Loucy (cell line): ENCODE measurements around the gene PACSIN1.

Source experiments
- CTCF ChIP-seq: fragments of 200-600 bp; sonication (generic); conservative IDR thresholded peaks from 2 replicates; pipeline ENCODE4 v1.5.1; 2014; ENCODE audit warnings: mild to moderate bottlenecking, antibody characterized with exemption, low read length
- EZH2phosphoT487 ChIP-seq: fragments of 200-600 bp; IDR thresholded peaks from 2 replicates; pipeline ENCODE4 v1.6.1; 2018; ENCODE audit warnings: antibody characterized with exemption, mild to moderate bottlenecking, moderate library complexity, borderline replicate concordance

GRCh38 chr6:34532230-34532629, 66.4 kb downstream of the PACSIN1 start:
- TF ChIP-seq CTCF (no peak), EZH2phosphoT487 (no peak)
